Umbilical cord (tissue), 2 donors: ENCODE results near the gene ING4. TPM values are rescaled to one million over a fixed set of nuclear protein-coding genes. Genes with fewer than 3 reads are reported as not detected.
A peak's percentile ranks its signal among the peaks of the same experiment; 100 is the strongest.

ENCODE experiments used
- DNase-seq: peaks from one replicate; pipeline ENCODE4 v3.0.0-alpha.2; 2015; ENCODE audit warnings: low spot score
- total RNA-seq: library from RNA; depleted of rRNA; stranded (reverse); fragments of >200 nt; gene quantifications from one replicate; pipeline ENCODE4 v1.2.3, GENCODE V29; 2014; ENCODE audit warnings: low replicate concordance; ENCODE audit not compliant: insufficient read depth

ING4 gene
- total RNA-seq, 1 donor from 2014 or later = 20.9 TPM

DNA sequence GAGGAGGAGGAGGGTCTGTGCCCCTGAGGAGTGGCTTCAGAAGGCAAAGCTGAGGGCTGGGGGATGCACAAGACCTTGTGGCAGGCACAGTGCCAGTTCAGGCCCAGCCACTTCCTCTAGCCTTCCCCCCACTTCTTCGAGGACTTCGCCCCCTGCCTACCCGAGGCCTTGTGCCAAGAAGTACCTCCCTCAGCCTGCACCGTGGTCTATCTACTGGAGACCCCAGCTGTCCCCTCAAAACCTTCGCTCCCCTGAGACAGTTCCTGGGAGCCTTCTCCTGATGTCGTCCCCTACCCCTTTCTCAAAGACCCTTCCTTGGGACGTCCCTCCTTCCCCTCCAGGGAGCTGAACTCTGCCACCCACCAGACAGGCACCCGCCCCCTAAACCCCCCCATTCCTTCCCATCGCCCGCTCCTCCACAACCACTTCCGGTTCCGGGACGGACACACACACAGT lies 25.7 kb upstream of the ING4 start:
- no peak for DNase-seq

DNA sequence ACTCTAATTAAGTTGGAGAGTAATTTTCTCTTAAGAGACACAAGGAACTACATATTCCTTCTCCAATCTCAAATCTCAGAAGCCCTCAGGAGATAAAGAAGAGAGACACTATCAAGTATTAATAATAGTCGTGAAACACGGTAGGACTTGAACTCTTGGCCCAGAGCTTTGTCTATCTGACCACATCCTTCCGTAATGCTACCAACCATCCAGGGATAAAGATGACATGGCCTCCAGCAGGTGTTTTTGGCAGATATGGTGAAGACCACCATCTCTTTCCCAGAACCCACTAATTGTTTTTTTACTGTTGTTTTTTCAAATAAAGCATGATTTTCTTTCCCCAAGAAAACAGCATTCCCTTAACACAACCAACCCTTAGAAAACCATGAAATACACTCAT lies 22.9 kb upstream of the ING4 start:
- DNase-seq = no peak

DNA sequence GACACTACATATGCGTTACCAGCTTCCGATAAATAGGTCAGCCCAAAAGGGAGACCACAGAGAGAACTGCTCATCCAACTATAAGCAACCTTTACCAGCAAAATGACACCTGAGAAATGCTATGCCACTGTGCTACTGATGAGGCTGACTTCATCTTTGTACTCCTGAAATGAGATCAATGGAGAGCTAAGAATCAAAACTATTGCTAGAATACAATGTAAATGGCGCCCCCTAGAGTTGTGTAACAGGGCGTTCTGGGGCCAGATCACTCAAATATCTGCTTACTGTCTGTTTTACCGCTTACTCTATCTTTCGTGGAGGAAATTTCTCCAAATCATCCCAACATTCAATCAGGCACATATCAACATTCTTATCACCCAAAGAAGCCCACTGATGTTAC lies 21.7 kb upstream of the ING4 start:
- DNase-seq = no peak

DNA sequence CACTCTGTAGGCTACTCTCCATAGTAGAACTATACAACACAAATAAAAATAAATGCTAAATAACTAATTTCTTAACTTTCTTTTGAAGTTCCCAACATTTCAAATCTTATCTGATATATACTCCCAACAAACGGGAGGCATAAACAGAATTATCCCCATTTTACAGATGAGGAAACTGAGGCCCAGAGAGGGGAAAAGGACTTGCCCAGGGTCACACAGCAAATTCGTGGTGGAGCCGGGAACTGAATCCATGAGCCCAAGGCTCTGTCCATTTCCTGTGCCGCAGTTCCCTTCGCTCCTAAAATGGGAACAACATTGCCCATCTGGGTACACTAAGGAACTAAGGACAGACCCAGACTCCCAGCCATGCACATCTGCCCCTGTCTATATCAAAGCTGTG lies 14.0 kb upstream of the ING4 start:
- no peak for DNase-seq

DNA sequence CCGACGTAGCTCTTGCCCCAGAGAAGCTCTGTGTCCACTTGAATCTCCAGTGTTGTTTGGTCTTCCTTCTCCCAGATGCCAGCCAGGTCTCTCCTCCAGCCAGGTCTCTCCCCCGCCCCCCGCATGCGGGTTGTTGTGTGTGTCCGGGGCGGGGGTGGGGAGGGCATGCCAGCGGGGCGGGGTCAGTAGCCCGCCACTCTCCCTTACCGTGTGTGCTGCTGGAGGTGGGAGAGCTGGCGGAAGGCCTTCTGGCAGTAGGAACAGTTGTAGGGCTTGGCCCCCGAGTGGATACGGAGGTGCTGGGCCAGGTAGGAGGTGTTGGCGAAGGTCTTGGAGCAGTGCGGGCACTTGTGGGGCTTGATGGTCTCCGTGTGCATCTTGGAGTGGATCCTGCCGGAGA lies 9.2 kb upstream of the ING4 start:
- no peak for DNase-seq

DNA sequence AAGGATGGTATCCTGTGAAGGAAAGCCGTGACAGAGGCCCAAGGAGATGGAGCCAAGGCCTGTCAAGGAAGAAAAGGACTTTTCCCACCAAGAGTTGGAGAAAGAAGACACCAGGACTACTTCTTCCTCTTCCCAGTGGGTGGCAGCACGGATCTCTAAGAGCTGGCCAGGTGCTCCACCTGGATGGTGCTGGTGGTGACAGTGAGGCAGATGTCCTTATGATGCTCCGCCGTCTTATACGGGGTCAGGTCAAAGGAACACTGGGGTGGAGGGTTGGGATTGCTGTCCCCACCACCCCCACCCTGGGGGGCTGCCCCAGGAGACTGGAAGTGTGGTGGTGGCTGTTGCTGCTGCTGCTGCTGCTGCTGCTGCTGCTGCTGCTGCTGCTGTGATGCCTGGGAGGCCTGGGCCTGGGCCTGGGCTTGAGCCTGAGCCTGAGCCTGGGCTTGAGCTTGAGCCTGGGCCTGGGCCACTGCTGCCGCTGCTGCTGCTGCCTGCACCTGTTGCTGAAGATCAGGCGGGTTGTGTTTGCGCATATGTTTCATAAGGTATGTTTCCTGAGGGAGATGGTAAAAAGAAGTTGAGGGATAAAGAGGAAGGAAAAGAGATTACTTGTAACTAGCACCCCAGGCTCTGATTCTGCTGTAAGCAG lies 4.8 kb upstream of the ING4 start:
- DNase-seq = no peak

DNA sequence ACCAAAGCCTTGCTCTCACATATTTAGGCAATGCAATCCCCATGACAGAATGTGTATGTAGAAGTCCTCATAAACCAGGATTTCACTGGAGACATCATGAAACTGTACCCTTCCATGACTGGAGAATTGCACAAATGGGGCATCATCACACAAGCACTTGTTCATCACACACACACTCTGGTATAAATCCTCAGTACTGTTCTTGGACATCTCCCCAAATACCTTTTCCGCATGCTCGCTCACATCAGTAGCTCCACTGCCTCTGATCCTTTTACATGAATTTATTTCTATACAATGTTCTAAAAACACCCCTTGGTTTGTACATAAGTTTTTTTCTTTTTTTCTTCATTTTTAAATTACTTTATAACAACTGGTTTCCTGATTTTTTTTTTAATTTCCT lies 3.3 kb upstream of the ING4 start:
- no peak for DNase-seq

DNA sequence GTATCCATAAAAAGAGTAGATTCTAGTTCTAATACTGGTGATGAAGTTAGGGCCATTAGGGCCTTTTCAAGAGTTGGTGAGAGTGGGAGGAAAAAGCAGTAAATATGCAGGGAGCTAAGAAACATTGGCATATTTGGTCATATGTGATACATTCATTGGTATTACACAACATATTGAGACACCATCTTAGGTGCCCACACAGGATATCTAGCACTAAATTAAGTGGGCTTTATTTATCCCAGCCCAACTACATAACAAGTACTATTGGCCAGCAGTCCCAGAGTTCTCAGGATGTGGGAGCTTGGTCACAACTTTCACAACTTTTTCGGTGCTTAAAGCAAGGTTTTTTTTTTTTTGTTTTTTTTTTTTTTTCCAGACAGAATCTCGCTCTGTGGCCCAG lies 2.0 kb upstream of the ING4 start:
- DNase-seq = no peak

DNA sequence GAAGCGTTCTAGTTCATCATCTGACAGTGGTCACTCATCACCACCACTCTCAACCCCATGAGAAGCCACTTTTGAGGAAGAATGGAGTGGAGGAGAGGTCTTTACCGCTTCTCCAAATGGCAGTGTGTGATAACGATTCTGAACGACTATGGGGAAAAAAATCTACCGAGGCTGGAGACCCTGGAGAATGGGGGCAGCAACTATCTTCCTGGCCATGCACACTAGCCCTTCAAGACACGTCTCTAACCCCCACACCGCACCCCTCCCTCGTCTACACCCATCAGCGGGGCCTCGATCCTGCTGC lies 365 bp downstream of the ING4 start:
- no peak for DNase-seq

DNA sequence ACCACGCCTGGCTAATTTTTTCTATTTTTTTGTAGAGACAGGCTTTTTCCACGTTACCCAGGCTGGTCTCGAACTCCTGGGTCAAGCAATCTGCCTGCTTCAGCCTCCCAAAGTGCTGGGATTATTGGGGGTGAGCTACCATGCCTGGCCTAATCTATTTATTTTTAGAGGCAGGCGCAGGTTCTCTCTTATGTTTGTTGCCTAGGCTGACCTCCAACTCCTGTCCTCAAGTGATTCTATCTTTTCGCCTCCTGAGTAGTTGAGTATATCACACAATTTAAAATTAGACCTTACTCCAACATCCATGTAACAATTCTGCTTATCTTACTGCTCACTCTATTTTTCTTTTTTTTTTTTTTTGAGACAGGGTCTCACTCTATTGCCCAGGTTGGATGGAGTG lies 8.9 kb downstream of the ING4 start:
- DNase-seq = no peak

DNA sequence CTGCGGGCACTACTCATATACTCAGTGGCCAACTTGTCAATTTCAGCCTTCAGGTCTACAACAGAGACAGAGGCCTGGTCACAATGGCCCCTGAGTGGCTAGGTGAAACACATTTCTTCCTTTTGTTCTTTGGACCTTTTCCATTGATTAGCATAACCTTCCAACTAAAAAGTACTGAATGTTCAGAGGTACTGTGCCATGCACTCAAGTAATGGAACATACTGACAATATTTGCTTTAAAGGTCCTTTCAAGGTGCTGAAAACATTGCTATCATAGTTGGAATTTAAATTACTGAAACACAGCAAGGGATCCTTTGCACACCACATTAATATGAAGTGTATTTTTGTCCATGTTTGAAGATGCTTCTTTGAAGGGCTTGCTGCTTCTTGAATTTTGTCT lies 9.6 kb downstream of the ING4 start:
- DNase-seq = no peak

DNA sequence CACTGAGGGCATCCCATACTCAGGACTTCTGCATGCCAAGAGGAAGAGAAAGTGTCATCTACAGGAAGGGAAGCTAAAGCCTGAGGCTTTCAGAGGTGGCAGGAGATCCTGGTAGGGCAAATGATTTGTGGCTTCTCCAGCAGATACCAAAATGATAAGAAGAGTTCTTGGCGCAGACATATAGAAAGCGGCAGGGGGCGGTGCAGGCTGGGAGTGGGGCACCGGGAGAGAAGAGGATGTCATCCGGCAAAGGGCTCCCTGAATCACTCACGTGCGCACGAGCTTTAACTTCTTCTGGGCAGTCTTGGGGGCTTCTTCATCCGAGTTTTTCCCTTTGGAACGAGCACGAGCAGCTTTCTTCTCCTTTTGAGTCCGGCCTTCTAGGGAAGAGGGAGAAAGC lies 10.5 kb downstream of the ING4 start:
- no peak for DNase-seq

DNA sequence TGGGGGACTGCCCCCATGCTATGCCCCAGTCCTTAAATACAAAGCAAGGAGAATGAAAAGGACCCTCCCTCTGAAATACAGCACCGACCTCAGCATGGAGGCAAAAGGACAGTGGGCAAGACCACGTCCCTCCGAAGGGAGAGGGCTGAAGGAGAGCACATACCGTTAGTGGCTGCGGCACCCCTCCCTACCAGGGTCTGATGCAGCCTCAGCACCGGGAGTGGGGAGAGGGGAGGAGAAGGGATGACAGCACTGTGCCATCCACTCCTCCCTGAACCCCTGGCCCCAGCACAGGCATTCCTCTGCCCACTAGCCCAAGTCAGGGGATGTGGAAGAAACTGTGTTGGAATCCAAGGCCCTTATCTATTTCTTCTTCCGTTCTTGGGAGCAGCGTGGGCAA lies 12.1 kb downstream of the ING4 start:
- DNase-seq = no peak

DNA sequence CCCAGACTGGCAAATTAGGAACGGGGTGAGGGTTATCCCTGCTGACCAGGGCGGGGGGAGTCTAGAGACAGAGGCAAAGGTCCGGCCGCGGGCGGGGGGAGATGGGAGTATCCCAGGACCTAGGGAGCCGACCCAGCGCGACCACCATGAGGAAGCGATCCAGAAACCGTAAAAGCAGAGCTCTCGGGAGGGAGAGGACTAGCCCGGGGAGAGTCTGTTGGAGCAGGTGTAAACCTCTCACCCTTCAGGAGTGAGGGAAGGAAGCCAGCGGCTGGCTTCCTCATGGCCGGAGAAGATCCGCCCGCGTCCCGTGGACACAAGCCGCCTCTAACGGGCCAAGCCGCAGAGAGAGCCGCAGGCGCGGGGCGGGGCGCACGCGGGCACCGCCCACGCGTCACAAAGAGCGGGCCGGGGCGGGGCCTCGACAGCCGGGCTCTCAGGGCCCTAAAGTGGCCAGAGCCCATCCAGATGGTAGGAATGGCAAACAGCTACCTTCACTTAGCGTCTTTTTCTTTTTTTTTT lies 15.8 kb downstream of the ING4 start, which contains the start of gene ACRBP:
Gene ACRBP (minus strand): TSS at position 350 of the 522 bp plus-strand sequence. CDS start 66 bp downstream, at position 284.
- peak; percentile 65 for DNase-seq

DNA sequence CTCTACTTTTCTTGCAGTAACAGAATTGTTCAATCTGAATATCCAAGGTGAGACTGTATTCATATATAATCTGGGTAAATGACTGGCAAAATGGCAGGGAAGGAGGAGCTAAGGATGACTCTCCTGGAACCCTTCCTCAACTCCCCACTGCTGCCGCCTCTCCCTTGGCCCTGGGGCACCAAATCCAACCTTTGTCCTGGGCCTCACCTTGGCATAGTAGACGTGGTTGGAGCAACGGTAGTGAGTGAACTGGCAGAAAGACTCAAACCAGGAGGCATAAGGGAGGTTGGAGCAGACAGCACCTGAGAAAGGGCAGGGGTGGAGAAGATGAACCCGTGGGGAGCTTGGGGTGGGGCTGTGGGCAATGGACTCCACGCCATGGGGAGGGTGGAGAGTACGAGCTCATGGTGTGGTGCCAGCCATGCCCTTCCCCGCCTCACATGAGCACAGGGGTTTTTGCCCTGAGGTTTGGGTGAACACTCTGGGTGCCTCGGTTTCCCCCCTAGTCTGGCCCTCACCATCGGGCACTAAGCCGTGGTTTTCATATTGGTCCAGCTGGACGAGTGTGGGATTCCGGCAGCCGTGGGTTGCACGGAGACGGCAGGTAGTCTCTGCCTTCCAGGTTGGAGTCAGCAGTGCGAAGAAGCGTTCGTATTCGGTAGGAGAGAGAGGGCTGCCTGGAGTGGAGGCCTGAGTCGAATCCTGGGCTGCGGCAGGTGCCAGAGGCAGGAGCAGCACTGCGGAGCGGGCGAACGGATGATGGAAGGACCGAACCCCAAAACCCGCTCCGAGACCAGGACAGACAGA lies 16.4 kb downstream of the ING4 start:
- no peak for DNase-seq

DNA sequence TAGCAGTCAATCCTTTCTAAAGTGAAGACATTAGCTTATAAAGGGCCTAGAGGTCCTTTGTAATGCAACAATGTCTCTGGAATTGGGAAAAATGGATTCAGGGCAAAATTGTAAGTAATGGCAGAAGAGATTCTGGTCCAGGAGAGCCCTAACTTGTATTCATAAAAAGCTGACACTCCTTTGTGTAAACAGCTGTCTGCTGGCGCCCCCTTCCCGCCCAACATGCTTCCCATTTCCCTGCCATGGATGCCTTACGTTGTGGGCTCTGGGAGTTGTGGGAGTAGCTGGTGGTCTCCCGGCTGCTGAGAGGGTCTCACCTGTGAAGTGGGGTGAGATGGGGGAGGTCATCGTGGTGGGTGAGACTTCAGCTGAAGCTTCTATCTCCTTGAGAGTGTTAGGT lies 18.0 kb downstream of the ING4 start:
- peak; percentile 65 for DNase-seq

DNA sequence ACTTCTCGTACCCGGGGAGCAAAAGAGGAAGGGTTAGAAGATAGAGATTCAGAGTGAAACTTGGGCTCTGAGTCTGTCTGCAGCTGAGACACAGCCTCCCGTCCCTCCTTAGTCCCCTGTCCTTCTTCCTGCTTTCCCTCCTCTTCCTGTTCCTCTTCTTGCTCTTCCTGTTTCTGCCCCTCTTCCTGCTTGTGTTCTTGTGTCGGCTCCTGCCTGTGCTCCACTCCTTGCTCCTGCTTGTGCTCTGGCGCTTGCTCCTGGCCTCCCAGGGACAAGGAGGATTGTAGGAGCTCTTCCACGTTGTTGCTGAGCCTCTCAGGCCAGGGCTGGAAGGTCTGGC lies 18.7 kb downstream of the ING4 start:
- DNase-seq = peak; percentile 50

DNA sequence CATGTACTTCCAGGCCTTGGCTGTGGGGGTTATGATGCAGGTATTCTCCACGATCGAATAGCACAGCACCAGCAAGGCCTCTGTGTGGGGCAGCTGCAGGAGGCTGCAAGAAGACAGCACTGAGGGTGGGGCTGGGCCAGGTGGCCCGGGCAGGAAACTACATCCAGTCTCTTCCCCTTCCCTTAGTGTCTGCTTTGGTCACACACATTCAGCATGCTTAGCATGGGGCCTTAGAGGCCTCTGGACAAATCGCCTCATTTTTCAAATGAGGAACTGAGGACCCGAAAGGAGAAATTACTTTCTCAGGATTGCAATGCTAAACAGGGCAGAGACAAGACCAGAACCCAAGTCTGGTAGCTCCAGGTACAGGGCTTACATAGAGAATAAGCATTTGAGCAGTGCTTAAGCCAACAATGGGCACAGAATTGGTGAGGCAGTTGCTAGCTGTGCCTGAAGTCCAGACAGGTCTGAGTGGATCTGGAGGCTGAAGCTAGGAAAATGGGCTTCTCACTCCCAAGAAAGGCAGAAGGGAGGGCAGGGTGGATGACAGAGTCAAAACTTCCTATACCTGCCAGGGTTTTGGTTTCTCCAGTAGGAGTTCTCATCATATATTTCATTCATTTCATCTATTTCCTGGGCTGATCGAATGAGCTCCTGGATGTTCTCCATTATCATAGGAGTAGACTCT lies 19.2 kb downstream of the ING4 start:
- DNase-seq = peak; percentile 31

DNA sequence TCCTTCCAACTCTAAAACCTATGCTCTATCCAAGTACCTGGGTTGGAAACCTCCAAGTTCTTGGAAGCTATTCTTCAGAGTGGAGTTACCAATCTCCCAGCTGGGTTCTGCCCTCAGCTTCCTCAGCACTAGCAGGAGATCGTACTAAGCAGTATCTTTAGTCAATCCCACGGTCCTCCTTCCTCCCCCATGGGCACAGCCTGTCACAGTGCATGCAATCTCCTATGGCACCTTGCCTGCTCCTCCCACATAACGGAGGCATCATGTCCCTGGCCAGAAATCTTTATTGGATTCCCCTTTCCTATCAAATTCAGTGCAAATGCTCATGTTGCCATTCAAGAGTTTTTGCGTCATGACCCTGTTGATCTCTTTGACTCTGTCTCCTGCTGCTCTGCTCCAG lies 21.8 kb downstream of the ING4 start:
- no peak for DNase-seq

DNA sequence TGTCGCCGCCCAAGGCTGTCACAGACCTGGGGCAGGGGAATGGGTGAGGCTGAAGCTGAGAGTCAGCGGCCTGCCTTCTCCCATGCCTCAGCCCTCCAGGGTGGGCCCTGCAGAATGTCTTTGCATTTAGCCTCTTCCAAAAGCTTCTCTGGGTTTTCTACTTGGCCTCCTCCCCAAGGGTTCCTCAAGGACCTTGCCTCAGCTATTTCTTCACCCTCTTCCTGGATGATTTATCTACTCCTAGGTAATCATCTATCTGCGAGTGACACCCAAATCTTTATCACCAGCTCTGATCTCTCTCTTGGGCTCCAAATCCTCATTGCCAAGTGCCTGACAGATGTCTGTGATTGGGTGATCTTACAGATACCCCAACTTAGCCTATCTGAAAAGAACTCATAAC lies 22.4 kb downstream of the ING4 start:
- no peak for DNase-seq

DNA sequence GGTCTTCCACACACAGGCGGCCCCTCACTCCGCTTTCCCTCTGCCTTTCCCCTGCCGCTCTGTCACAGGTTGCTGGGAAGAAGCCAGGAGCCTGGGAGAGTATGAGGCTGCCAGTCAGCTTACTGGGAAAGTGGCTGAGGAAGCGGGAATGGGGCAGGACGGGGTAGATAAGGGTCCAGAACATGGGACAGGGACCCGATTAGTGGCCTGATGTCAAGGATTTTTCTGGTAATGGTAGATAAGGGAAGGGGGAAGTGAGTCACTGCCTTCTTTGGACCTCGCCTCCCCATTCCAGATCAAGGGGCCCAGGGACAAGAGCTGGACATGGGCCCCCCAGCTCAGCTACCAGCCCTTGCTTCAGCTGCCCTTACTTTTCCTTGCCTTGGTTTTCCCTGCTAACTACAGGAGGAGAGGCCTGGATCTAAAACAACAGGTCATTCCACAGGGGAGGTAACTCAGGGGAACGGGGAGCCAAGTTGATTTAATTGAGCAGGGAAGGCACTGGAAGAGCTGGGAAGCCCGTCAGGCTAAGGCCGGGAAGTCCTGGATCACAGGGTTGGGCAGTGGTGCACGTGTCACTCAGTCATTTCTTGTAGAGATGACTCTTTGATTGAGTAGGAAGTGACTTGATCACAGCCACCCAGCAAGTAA lies 23.6 kb downstream of the ING4 start:
- DNase-seq = no peak

DNA sequence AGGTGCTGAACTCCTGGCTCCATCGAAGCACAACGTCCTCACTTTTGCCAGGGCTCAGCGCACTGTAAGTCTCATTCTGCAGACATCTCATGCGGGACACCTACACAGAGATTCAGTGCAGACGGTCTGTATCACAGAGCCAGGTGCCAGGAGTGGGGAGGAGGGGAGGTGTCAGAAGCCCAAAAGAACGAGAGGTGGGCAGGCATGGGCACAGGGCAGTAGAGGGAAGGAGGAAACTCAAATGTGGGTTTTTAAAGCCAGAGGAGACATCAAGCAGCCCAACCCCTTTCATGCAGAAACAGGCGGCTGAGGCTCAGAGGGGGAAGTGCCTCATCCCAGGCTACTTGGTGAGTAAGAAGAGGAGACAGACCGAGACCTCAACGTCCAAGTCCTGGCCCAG lies 24.6 kb downstream of the ING4 start:
- peak; percentile 42 for DNase-seq
